Right lobe of liver (tissue), 4 donors: ENCODE measurements around the gene IGSF6.

Source experiments
- CTCF ChIP-seq, 4 donors: fragments of 200-600 bp in 3 of 4; fragments of 450-650 bp in 1 of 4; IDR thresholded peaks; one replicate each; pipeline versions ENCODE4 v1.5.1 to v1.8.0; 2016 to 2022; ENCODE audit warnings: antibody characterized with exemption in 4 of 4, mild to moderate bottlenecking in 2 of 4
- POLR2A ChIP-seq: fragments of 450-650 bp; IDR thresholded peaks from one replicate; pipeline ENCODE4 v1.6.1; 2017; ENCODE audit warnings: antibody characterized with exemption, mild to moderate bottlenecking
- donor health status: DM: no; HTN: no; CAD: no.
- donor health status: DM: no; HTN: no; CAD: no.
- donor health status: DM: no; HTN: yes; CAD: no.

- TF ChIP-seq CTCF (IDR thresholded peaks at IDR 0.05) (no peak), POLR2A (no peak)
Observed at GRCh38 chr16:21592191-21592590, 60.2 kb downstream of the IGSF6 start.
